H9 (cell line): ENCODE data around the gene H2BK1. TPM values are rescaled to one million over a fixed set of nuclear protein-coding genes. Genes with fewer than 3 reads are reported as not detected.

Experiments
- DNase-seq: peaks from one replicate; pipeline ENCODE4 v3.0.0-alpha.2; 2017
- H2AFZ ChIP-seq: one replicate; pipeline ENCODE4 v1.6.1; 2013; ENCODE audit warnings: mild to moderate bottlenecking, low read length, control low read depth, moderate library complexity
- H2AK5ac ChIP-seq: 2 replicates; pipeline ENCODE4 v1.6.1; 2013; ENCODE audit warnings: low read length, control low read depth, mixed read lengths; ENCODE audit not compliant: insufficient read length
- H2BK120ac ChIP-seq: one replicate; pipeline ENCODE4 v1.6.1; 2013; ENCODE audit warnings: low read depth, mild to moderate bottlenecking, low read length, control low read depth, inconsistent platforms; ENCODE audit not compliant: poor library complexity, severe bottlenecking
- H2BK12ac ChIP-seq: 2 replicates; pipeline ENCODE4 v1.6.1; 2013; ENCODE audit warnings: low read length, control low read depth, mixed read lengths, low read depth; ENCODE audit not compliant: insufficient read length
- H2BK15ac ChIP-seq: 2 replicates; pipeline ENCODE4 v1.6.1; 2013; ENCODE audit warnings: low read depth, low read length, control low read depth
- H2BK20ac ChIP-seq: one replicate; pipeline ENCODE4 v1.6.1; 2013; ENCODE audit warnings: low read depth, mild to moderate bottlenecking, low read length, control low read depth, inconsistent platforms; ENCODE audit not compliant: poor library complexity, severe bottlenecking
- H2BK5ac ChIP-seq: 2 replicates; pipeline ENCODE4 v1.6.1; 2013; ENCODE audit warnings: low read length, control low read depth, mixed read lengths; ENCODE audit not compliant: insufficient read length
- H3K14ac ChIP-seq: 2 replicates; pipeline ENCODE4 v1.6.1; 2013; ENCODE audit warnings: low read length, control low read depth; ENCODE audit not compliant: insufficient read depth
- H3K18ac ChIP-seq: 2 replicates; pipeline ENCODE4 v1.6.1; 2013; ENCODE audit warnings: low read depth, mild to moderate bottlenecking, mixed read lengths, low read length, control low read depth; ENCODE audit not compliant: insufficient read length
- H3K23ac ChIP-seq: 2 replicates; pipeline ENCODE4 v1.6.1; 2013; ENCODE audit warnings: low read length, control low read depth, mixed read lengths, low read depth; ENCODE audit not compliant: insufficient read length
- H3K23me2 ChIP-seq: 2 replicates; pipeline ENCODE4 v1.6.1; 2013; ENCODE audit warnings: low read depth, mild to moderate bottlenecking, mixed read lengths, low read length, control low read depth; ENCODE audit not compliant: insufficient read length, poor library complexity, severe bottlenecking
- H3K27ac ChIP-seq: 2 replicates; pipeline ENCODE4 v1.5.1; 2013; ENCODE audit warnings: low read length, control low read depth, mixed read lengths, low read depth; ENCODE audit not compliant: insufficient read length
- H3K27me3 ChIP-seq: 2 replicates; pipeline ENCODE4 v1.6.1; 2013; ENCODE audit warnings: low read length, control low read depth, inconsistent platforms; ENCODE audit not compliant: insufficient read depth
- H3K4ac ChIP-seq: 2 replicates; pipeline ENCODE4 v1.6.1; 2013; ENCODE audit warnings: low read depth, mild to moderate bottlenecking, control low read depth, inconsistent platforms, low read length, moderate library complexity
- H3K4me1 ChIP-seq: 2 replicates; pipeline ENCODE4 v1.6.1; 2013; ENCODE audit warnings: low read length, control low read depth, inconsistent platforms; ENCODE audit not compliant: insufficient read depth
- H3K4me2 ChIP-seq: 2 replicates; pipeline ENCODE4 v1.6.1; 2013; ENCODE audit warnings: low read length, control low read depth, mixed read lengths; ENCODE audit not compliant: insufficient read length, insufficient read depth
- H3K56ac ChIP-seq: 2 replicates; pipeline ENCODE4 v1.6.1; 2013; ENCODE audit warnings: low read depth, mild to moderate bottlenecking, mixed read lengths, low read length, control low read depth; ENCODE audit not compliant: insufficient read length
- H3K79me1 ChIP-seq: 2 replicates; pipeline ENCODE4 v1.6.1; 2013; ENCODE audit warnings: low read depth, mild to moderate bottlenecking, moderate library complexity, low read length, control low read depth, inconsistent platforms; ENCODE audit not compliant: insufficient read depth, poor library complexity, severe bottlenecking
- H3K79me2 ChIP-seq: 2 replicates; pipeline ENCODE4 v1.6.1; 2013; ENCODE audit warnings: low read length, control low read depth, inconsistent platforms; ENCODE audit not compliant: insufficient read depth
- H3K9ac ChIP-seq: 2 replicates; pipeline ENCODE4 v1.6.1; 2013; ENCODE audit warnings: low read length, control low read depth, mixed read lengths; ENCODE audit not compliant: insufficient read length; ENCODE audit errors: extremely low read depth
- H3K9me3 ChIP-seq: one replicate; pipeline ENCODE4 v1.6.1; 2013; ENCODE audit warnings: low read depth, low read length, inconsistent platforms; ENCODE audit not compliant: control insufficient read depth
- H3T11ph ChIP-seq: one replicate; pipeline ENCODE4 v1.6.1; 2013; ENCODE audit warnings: mild to moderate bottlenecking, low read length, control low read depth, inconsistent platforms
- H4K20me1 ChIP-seq: one replicate; pipeline ENCODE4 v1.6.1; 2013; ENCODE audit not compliant: control insufficient read depth, insufficient read length, insufficient read depth
- H4K5ac ChIP-seq: 2 replicates; pipeline ENCODE4 v1.6.1; 2013; ENCODE audit warnings: low read depth, mild to moderate bottlenecking, mixed read lengths, low read length, control low read depth; ENCODE audit not compliant: insufficient read length
- H4K8ac ChIP-seq: replicated peaks from 2 replicates; pipeline ENCODE4 v1.6.1; 2013; ENCODE audit warnings: low read length, control low read depth, mixed read lengths, low read depth; ENCODE audit not compliant: insufficient read length
- H4K91ac ChIP-seq: 2 replicates; pipeline ENCODE4 v1.6.1; 2013; ENCODE audit warnings: low read depth, mild to moderate bottlenecking, moderate library complexity, mixed read lengths, low read length, control low read depth; ENCODE audit not compliant: insufficient read length
- H3K27ac Mint-ChIP-seq, 3 experiments: 2 replicates in 2 of 3; 3 replicates in 1 of 3; pipeline ENCODE4 v1.8.0; 2020 to 2021; ENCODE audit warnings: mixed read lengths in 3 of 3, mild to moderate bottlenecking in 1 of 3, moderate library complexity in 1 of 3
- H3K27me3 Mint-ChIP-seq: 2 replicates; pipeline ENCODE4 v1.8.0; 2021; ENCODE audit warnings: low read depth, mild to moderate bottlenecking, moderate library complexity, mixed read lengths
- H3K36me3 Mint-ChIP-seq, 3 experiments: 2 replicates in 2 of 3; 3 replicates in 1 of 3; pipeline ENCODE4 v1.8.0; 2020 to 2021; ENCODE audit warnings: low read depth in 3 of 3, mixed read lengths in 3 of 3; ENCODE audit not compliant: insufficient read depth in 1 of 3
- H3K4me1 Mint-ChIP-seq, 2 experiments: 2 replicates each; pipeline ENCODE4 v1.8.0; 2020; ENCODE audit warnings: mixed read lengths in 2 of 2
- H3K4me3 Mint-ChIP-seq, 2 experiments: 2 replicates in 1 of 2; 3 replicates in 1 of 2; pipeline ENCODE4 v1.8.0; 2020 to 2021; ENCODE audit warnings: mild to moderate bottlenecking in 2 of 2, mixed read lengths in 2 of 2, moderate library complexity in 1 of 2
- H3K9me3 Mint-ChIP-seq, 2 experiments: 2 replicates in 1 of 2; 3 replicates in 1 of 2; pipeline ENCODE4 v1.8.0; 2020; ENCODE audit warnings: mild to moderate bottlenecking in 2 of 2, mixed read lengths in 2 of 2, moderate library complexity in 1 of 2
- WGBS: extraction: QIAGEN DNeasy Blood & Tissue Kit; methylation state at CpG from one replicate; pipeline ENCODE4 v1.1.7; 2013; ENCODE audit warnings: missing lambda C conversion rate, low lambda C conversion rate, mixed read lengths; ENCODE audit not compliant: insufficient read length; ENCODE audit errors: extremely low coverage; 5-methylcytosine and 5-hydroxymethylcytosine counted together
- total RNA-seq: library from RNA; stranded (reverse); gene quantifications from 2 replicates; pipeline ENCODE4 v1.2.1, GENCODE V29; 2021
- TF ChIP-seq, protein P1 (sequence below): fragments of 200-600 bp; sonication (generic); conservative IDR thresholded peaks from 3 replicates; pipeline ENCODE4 v1.8.0; 2021; ENCODE audit warnings: antibody characterized with exemption, mild to moderate bottlenecking

H2BK1 gene
- total RNA-seq, 1 experiment from 2014 or later, result not detected

DNA sequence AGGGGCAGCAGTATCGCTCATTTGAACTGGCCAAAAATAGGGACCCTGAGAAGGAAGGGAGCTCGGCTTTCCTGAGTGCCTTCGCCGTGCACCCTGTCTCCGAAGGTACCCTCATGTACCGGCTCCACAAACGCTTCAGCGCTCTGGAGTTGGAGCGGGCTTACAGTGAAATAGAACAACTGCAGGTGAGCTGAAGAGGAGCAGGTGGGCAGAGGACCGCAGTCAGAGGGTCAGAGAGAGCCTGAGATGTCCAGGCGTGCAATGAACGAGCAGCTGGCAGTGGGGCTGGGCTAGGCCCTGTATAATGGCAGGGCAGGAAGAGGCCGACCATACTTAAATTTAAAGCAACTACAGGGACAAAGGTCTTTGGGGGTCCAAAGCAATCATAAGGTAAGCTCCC is 26.1 kb upstream of the H2BK1 start:
- no peak overlapping the region for H2BK15ac ChIP-seq
- no peak overlapping the region for H4K8ac ChIP-seq
- H3K9me3 Mint-ChIP-seq, result no peaks in the 10 kb centered on the region
- H3K36me3 Mint-ChIP-seq, result peaks cover 3 to 27% (median 19%) of the 10 kb centered on the region in 3 experiments; a peak in 6 of 7 replicates
- H2BK12ac ChIP-seq, result no peak overlapping the region
- no peaks in the 10 kb centered on the region; the same call in 1 of the 2 replicates for H3K4me1 ChIP-seq
- H4K20me1 ChIP-seq, result no peaks in the 10 kb centered on the region
- no peak overlapping the region for H3K9ac ChIP-seq
- no peak overlapping the region for H2BK20ac ChIP-seq
- no peak overlapping the region for H3T11ph ChIP-seq
- no peak overlapping the region for H3K4me3 Mint-ChIP-seq
- no peak overlapping the region for H2AFZ ChIP-seq
- no peak overlapping the region for H4K5ac ChIP-seq
- H3K23ac ChIP-seq, result no peak overlapping the region
- no peak overlapping the region for H2BK5ac ChIP-seq
- H3K9me3 ChIP-seq, result no peaks in the 10 kb centered on the region
- peaks cover 17% of the 10 kb centered on the region in 2 experiments for H3K4me1 Mint-ChIP-seq
- H4K91ac ChIP-seq, result no peak overlapping the region
- H2AK5ac ChIP-seq, result no peak overlapping the region
- DNase-seq, result no peak
- no CpG with 5 or more reads among the region's 13 CpGs for WGBS
- H3K18ac ChIP-seq, result no peak overlapping the region
- peaks cover 9% of the 10 kb centered on the region for H3K23me2 ChIP-seq
- no peak overlapping the region for H3K14ac ChIP-seq
- peak overlapping the region in 1 of 3 experiments; percentile 13; a peak in 1 of 7 replicates for H3K27ac Mint-ChIP-seq
- peaks cover 6% of the 10 kb centered on the region; the same call in 1 of the 2 replicates for H3K79me2 ChIP-seq
- no peak overlapping the region for H3K4me2 ChIP-seq
- H2BK120ac ChIP-seq, result no peak overlapping the region
- H3K4ac ChIP-seq, result no peak overlapping the region
- H3K27me3 ChIP-seq, result no peaks in the 10 kb centered on the region
- H3K27ac ChIP-seq, result no peak overlapping the region
- TF ChIP-seq, protein P1, sequence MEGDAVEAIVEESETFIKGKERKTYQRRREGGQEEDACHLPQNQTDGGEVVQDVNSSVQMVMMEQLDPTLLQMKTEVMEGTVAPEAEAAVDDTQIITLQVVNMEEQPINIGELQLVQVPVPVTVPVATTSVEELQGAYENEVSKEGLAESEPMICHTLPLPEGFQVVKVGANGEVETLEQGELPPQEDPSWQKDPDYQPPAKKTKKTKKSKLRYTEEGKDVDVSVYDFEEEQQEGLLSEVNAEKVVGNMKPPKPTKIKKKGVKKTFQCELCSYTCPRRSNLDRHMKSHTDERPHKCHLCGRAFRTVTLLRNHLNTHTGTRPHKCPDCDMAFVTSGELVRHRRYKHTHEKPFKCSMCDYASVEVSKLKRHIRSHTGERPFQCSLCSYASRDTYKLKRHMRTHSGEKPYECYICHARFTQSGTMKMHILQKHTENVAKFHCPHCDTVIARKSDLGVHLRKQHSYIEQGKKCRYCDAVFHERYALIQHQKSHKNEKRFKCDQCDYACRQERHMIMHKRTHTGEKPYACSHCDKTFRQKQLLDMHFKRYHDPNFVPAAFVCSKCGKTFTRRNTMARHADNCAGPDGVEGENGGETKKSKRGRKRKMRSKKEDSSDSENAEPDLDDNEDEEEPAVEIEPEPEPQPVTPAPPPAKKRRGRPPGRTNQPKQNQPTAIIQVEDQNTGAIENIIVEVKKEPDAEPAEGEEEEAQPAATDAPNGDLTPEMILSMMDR, result no peak
- no peak overlapping the region for H3K56ac ChIP-seq
- H3K79me1 ChIP-seq, result no peaks in the 10 kb centered on the region
- H3K27me3 Mint-ChIP-seq, result no peaks in the 10 kb centered on the region
